Measurements from ENCODE around the gene ABCG1.

DNA sequence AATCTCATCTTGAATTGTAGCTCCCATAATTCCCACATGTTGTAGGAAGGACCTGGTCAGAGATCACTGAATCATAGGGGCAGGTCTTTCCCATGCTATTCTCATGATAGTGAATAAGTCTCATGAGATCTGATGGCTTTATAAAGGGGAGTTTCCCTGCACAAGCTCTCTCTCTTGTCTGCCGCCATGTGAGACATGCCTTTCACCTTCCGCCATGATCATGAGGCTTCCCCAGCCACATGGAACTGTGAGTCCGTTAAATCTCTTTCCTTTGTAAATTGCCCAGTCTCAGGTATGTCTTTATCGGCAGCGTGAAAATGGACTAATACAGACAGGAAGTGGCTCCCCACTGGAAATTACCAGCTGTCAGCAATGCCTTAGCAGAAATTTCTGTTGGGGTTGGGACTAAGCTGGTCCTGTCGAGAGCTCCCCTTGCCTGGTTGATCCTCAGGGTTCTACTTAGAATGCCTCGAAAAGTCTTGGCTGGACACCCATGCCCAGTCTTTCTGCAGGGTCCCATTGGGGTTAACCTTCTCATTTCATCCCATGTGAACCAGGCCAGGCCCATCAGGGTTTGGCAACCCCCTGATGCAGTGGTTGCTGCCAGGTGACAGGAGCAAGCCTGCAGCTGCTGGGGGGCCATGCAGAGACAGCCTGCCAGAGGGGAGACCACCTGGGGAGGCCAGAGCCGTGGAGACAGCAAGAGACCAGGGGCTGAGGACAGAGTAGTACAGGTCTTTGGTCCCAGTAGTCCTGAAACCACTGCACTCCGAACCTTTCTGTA is 2.8 kb upstream of the ABCG1 start:
- TF ChIP-seq, protein P1, sequence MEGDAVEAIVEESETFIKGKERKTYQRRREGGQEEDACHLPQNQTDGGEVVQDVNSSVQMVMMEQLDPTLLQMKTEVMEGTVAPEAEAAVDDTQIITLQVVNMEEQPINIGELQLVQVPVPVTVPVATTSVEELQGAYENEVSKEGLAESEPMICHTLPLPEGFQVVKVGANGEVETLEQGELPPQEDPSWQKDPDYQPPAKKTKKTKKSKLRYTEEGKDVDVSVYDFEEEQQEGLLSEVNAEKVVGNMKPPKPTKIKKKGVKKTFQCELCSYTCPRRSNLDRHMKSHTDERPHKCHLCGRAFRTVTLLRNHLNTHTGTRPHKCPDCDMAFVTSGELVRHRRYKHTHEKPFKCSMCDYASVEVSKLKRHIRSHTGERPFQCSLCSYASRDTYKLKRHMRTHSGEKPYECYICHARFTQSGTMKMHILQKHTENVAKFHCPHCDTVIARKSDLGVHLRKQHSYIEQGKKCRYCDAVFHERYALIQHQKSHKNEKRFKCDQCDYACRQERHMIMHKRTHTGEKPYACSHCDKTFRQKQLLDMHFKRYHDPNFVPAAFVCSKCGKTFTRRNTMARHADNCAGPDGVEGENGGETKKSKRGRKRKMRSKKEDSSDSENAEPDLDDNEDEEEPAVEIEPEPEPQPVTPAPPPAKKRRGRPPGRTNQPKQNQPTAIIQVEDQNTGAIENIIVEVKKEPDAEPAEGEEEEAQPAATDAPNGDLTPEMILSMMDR (IDR thresholded peaks at IDR 0.05): no peak
- TF ChIP-seq POLR2A (IDR thresholded peaks at IDR 0.05): no peak
